ENCODE measurements around the gene HEXD.
"Not testable (repeated sequence)": the region's sequence is repeated elsewhere in the genome, so short reads cannot be mapped to it uniquely, and the experiment has no call there.

GRCh38 chr17:82382220-82382932 is 35.8 kb upstream of the HEXD start:
- TF ChIP-seq, protein P1, sequence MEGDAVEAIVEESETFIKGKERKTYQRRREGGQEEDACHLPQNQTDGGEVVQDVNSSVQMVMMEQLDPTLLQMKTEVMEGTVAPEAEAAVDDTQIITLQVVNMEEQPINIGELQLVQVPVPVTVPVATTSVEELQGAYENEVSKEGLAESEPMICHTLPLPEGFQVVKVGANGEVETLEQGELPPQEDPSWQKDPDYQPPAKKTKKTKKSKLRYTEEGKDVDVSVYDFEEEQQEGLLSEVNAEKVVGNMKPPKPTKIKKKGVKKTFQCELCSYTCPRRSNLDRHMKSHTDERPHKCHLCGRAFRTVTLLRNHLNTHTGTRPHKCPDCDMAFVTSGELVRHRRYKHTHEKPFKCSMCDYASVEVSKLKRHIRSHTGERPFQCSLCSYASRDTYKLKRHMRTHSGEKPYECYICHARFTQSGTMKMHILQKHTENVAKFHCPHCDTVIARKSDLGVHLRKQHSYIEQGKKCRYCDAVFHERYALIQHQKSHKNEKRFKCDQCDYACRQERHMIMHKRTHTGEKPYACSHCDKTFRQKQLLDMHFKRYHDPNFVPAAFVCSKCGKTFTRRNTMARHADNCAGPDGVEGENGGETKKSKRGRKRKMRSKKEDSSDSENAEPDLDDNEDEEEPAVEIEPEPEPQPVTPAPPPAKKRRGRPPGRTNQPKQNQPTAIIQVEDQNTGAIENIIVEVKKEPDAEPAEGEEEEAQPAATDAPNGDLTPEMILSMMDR (conservative IDR thresholded peaks at IDR 0.05 in 1 of 2, IDR thresholded peaks at IDR 0.05 in 1 of 2; ENCODE audit: low read depth in 1 of 2, low read length in 2 of 2): not testable (repeated sequence)
- not testable (repeated sequence) for TF ChIP-seq EZH2 (IDR thresholded peaks at IDR 0.05; ENCODE audit: low read length, missing control alignments)

Measured in fibroblast of lung (primary cell).